GM12878 (cell line): ENCODE data around the gene ZNF32.

Experiments used
- ATF7 ChIP-seq: fragments of 450-650 bp; IDR thresholded peaks from 2 replicates; pipeline ENCODE4 v1.6.1; 2016; ENCODE audit warnings: low read depth, mild to moderate bottlenecking
- CBFB ChIP-seq: IDR thresholded peaks from 2 replicates; pipeline ENCODE4 v1.6.1; 2016; ENCODE audit warnings: antibody characterized with exemption, low read depth
- DPF2 ChIP-seq: fragments of 450-650 bp; IDR thresholded peaks from 2 replicates; pipeline ENCODE4 v1.6.1; 2017; ENCODE audit warnings: mild to moderate bottlenecking
- EP300 ChIP-seq, 2 experiments: fragments of 150-350 bp in 1 of 2; IDR thresholded peaks; 2 replicates each; pipeline ENCODE4 v1.6.1; 2011 to 2012; ENCODE audit warnings: low read depth in 2 of 2, low read length in 2 of 2, borderline replicate concordance in 1 of 2, improper control_type of control experiment in 1 of 2, inconsistent platforms in 1 of 2; ENCODE audit not compliant: control insufficient read depth in 1 of 2
- ETV6 ChIP-seq, 2 experiments: fragments of 450-650 bp in 1 of 2; IDR thresholded peaks in 1 of 2; conservative IDR thresholded peaks in 1 of 2; 2 replicates each; pipeline ENCODE4 v1.6.1; 2014; ENCODE audit warnings: antibody characterized with exemption in 1 of 2, borderline replicate concordance in 1 of 2, low read depth in 1 of 2, mild to moderate bottlenecking in 1 of 2, moderate library complexity in 1 of 2
- FOS ChIP-seq: IDR thresholded peaks from 3 replicates; pipeline ENCODE4 v1.6.1; 2011; ENCODE audit warnings: borderline replicate concordance; ENCODE audit not compliant: insufficient read length; ENCODE audit errors: extremely low read depth
- POLR2A ChIP-seq: IDR thresholded peaks from 2 replicates; pipeline ENCODE4 v1.6.1; 2011; ENCODE audit warnings: low read depth, mild to moderate bottlenecking, low read length
- RAD21 ChIP-seq: IDR thresholded peaks from 2 replicates; pipeline ENCODE4 v1.6.1; 2011; ENCODE audit warnings: mild to moderate bottlenecking, low read depth, low read length, moderate library complexity; ENCODE audit not compliant: insufficient read depth
- TCF12 ChIP-seq: IDR thresholded peaks from 2 replicates; pipeline ENCODE4 v1.6.1; 2011; ENCODE audit warnings: low read depth, mild to moderate bottlenecking, low read length
- TF ChIP-seq, protein P1 (sequence below), 3 experiments: IDR thresholded peaks in 2 of 3; conservative IDR thresholded peaks in 1 of 3; 2 replicates each; pipeline ENCODE4 v1.5.1; 2011; ENCODE audit warnings: low read depth in 3 of 3, low read length in 3 of 3, mild to moderate bottlenecking in 3 of 3, control low read depth in 2 of 3, moderate library complexity in 2 of 3, inconsistent platforms in 1 of 3, mixed read lengths in 1 of 3; ENCODE audit not compliant: control insufficient read depth in 2 of 3, insufficient read depth in 1 of 3; ENCODE audit errors: extremely low read depth in 1 of 3
- TF ChIP-seq, protein P2 (sequence below): IDR thresholded peaks from 2 replicates; pipeline ENCODE4 v1.6.1; 2012; ENCODE audit warnings: low read depth, low read length, improper control_type of control experiment

DNA sequence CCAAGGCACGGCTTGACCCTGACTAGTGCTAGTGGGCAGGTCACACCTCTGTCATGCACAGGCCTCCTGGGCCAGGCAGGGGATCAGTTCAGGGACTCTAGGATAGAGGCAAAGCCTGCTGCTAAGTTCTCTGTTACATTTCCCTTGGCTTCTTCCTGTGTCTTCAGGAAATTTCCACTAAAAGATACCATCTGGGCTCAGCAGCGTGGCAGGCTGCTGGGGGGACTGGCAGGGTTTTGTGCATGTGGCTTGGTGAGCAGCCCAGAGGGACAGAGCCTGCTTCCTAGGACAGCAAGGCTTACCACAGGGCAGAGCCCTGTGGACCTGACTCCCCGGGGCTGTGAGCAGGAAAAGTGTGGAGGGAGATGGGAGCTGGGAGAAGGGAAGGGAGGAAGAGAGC is 20.7 kb upstream of the ZNF32 start:
- no peak for TF ChIP-seq POLR2A
- TF ChIP-seq EP300 (IDR thresholded peaks at IDR 0.05; ENCODE audit: borderline replicate concordance in 1 of 2, control insufficient read depth in 1 of 2, low read depth in 2 of 2, low read length in 2 of 2) = no peak
- TF ChIP-seq CBFB = no peak
- no peak for TF ChIP-seq RAD21
- TF ChIP-seq FOS = no peak
- TF ChIP-seq, protein P1, sequence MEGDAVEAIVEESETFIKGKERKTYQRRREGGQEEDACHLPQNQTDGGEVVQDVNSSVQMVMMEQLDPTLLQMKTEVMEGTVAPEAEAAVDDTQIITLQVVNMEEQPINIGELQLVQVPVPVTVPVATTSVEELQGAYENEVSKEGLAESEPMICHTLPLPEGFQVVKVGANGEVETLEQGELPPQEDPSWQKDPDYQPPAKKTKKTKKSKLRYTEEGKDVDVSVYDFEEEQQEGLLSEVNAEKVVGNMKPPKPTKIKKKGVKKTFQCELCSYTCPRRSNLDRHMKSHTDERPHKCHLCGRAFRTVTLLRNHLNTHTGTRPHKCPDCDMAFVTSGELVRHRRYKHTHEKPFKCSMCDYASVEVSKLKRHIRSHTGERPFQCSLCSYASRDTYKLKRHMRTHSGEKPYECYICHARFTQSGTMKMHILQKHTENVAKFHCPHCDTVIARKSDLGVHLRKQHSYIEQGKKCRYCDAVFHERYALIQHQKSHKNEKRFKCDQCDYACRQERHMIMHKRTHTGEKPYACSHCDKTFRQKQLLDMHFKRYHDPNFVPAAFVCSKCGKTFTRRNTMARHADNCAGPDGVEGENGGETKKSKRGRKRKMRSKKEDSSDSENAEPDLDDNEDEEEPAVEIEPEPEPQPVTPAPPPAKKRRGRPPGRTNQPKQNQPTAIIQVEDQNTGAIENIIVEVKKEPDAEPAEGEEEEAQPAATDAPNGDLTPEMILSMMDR (IDR thresholded peaks at IDR 0.05 in 2 of 3, conservative IDR thresholded peaks at IDR 0.05 in 1 of 3; ENCODE audit: control insufficient read depth in 2 of 3, extremely low read depth in 1 of 3, insufficient read depth in 1 of 3, low read depth in 3 of 3, low read length in 3 of 3) = no peak
- TF ChIP-seq ETV6 (conservative IDR thresholded peaks at IDR 0.05 in 1 of 2, IDR thresholded peaks at IDR 0.05 in 1 of 2; ENCODE audit: borderline replicate concordance in 1 of 2, low read depth in 1 of 2) = no peak
- TF ChIP-seq TCF12 = no peak
- TF ChIP-seq, protein P2, sequence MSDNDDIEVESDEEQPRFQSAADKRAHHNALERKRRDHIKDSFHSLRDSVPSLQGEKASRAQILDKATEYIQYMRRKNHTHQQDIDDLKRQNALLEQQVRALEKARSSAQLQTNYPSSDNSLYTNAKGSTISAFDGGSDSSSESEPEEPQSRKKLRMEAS = no peak
- TF ChIP-seq ATF7 = no peak
- TF ChIP-seq DPF2 = no peak
